NOMO-1 treated with DMSO at 0.1 percent for 48 hours (cell line): Measurements from ENCODE around the gene SENP6.
A peak's percentile ranks its signal among the peaks of the same experiment; 100 is the strongest.
"Not testable (repeated sequence)": the region's sequence is repeated elsewhere in the genome, so short reads cannot be mapped to it uniquely, and the experiment has no call there.

Source experiments
- DNase-seq: peaks from one replicate; lab custom pipeline; 2025; ENCODE audit not compliant: unreplicated experiment; lab: John Stamatoyannopoulos, UW

SENP6 gene

GRCh38 chr6:75605635-75606034 is 4.0 kb downstream of the SENP6 start:
- DNase-seq, result no peak

- DNase-seq, result no peak
These were observed 6.6 kb downstream of the SENP6 start for GRCh38 chr6:75608304-75608703.

- peak; percentile 95 for DNase-seq
These were observed 7.4 kb downstream of the SENP6 start for GRCh38 chr6:75608956-75609533.

DNA sequence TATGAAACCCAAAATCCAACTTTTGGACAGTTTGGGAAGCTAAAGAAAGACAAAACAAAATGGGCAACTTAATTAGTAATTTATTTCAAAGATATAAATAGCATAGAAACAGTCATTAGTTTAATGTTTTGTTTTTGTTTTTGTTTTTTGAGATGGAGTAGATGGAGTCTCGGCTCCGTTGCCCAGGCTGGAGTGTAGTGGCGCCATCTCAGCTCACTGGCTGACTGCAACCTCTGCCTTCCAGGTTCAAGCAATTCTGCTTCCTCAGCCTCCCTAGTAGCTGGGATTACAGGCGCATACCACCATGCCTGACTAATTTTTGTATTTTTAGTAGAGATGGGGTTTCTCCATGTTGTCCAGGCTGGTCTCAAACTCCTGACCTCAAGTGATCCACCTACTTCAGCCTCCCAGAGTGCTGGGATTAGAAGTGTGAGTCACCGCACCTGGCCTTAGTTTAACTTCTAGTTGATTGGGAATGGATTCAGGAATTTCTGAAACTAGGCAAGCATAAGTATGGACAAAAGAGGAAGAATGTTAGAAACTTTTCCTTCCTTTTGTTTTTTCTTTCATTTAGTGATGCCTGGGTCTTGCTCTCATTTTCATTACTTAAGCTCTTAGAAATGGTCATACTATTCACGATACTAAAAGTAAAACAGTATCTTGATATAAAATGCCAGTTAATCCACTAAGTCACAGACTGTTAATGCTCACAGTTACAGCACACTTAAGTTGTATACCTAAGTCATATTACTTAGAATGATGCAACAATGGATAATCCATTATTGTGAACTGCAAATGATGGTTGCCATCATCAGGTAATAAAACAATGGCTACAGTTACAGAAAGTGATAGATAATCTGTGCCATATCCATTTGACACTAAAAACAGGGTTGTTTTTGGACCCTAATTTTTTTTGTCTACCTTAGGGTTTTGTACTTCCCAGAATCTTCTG is 8.2 kb downstream of the SENP6 start:
- DNase-seq, result no peak

DNA sequence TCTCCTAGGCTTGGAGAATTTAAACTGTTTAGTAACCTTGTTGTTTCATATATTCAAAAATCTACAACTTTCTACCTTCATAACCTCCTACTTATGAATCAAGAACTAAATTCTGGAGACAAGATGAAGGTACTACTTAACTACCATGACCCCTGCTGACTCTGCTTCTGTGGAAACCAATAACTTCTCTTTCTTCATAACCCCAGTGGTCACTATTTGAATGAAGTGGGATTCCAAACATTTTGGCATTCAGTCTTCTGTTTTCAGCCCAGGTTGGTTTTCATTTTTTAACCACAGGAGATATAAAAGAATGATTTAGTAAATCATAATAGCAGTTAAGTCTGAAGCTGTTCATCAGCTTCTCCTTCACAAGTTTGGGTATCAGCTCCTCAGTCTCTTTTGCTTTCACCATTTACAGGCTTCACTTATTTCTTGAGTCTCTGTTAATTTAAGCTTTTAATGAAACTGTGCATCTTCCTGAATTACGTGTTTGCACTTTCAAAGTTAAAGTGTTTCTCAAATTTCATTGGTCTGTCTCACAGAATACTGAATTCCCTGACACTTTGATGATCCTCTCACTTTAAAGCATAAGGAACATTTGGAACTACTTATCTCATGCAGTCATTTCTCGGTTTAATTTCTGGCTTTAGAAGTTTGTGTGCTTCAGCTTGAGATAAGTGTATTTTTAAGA is 9.5 kb downstream of the SENP6 start:
- peak; percentile 34 for DNase-seq

- DNase-seq, result peak; percentile 52
These were observed 10.2 kb downstream of the SENP6 start for GRCh38 chr6:75611702-75612375.

DNA sequence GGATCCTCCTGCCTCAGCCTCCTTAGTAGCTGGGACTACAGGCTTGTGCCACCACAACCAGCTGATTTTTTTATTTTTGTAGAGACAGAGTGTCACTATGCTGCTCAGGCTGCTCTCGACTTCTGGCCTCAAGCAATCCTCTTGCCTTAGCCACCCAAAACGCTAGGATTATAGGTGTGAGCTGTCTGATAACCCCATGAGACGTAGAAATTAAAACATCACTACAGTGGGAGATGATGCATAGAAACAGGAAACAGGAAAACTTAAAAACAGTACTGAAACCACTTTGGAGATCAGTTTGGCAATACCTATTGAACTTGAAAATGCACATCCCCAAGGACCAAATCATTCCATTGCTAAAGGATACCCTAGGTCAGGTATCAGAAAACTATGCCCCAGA is 10.8 kb downstream of the SENP6 start:
- peak; percentile 31 for DNase-seq

GRCh38 chr6:75613056-75613501 is 11.4 kb downstream of the SENP6 start:
- DNase-seq, result peak; percentile 55

DNA sequence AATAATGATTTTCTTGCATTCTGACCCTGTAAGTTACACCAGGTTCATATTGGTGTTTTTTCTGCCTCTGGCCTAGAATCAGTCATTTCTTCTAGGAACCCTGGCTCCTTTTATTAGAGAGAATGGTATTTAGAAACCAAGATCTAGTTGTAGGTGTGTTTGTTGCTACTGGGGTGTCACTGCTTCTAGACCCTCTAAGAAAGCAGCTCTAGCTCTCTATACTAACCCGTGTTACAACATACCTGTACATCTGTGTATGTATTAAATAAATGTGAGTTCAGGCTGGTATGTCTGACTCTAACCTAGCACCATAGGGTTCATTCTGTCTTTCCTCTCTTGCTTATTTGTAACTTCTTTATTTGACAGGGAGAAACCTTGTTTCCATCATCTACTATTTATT is 16.8 kb downstream of the SENP6 start:
- DNase-seq, result no peak

- peak; percentile 56 for DNase-seq
These were observed 17.7 kb downstream of the SENP6 start for GRCh38 chr6:75619230-75619899.

DNA sequence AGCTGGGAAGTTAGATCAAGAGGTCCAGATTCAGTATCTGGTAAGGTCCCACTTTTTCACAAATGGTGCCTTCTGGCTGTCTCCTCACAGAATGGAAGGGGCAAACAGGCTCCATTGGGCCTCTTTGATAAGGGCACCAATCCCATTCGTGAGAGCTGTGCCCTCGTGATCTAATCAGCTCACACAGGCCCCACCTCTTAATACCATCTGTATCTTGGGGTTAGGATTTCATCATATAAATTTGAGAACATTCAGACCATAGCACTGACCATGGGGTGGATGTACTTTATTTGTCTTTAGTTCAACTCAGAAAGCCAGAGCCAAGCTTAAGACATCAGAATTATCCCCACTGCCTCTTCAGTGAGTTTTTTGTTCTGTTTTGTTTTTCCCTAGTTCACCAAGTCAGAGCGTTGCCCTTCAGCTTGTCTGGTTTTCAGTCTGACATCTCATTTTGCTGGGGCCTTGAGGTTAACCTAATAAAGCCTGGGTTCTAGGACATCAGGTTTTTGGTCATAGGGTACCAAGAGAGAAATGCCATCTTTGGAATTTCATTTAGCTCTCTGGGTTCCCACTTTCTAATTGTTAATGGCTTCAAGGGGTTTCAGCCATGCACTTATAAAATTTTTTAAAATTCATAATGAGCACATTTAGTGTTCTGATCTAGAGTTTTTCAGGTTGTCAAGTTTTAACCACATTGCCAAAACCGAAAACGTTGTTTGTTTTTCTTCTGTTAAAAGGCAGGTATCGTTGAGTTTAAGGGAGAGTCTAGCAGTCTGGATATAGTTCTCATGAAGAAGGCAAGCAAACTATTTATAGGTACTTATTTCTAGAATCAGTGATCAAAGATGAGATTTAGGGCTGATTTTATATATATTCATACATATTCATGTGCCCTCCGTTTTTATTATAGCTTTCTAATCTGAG is 19.0 kb downstream of the SENP6 start:
- DNase-seq, result peak; percentile 84

- DNase-seq, result no peak
These were observed 20.2 kb downstream of the SENP6 start for GRCh38 chr6:75621846-75622245.

DNA sequence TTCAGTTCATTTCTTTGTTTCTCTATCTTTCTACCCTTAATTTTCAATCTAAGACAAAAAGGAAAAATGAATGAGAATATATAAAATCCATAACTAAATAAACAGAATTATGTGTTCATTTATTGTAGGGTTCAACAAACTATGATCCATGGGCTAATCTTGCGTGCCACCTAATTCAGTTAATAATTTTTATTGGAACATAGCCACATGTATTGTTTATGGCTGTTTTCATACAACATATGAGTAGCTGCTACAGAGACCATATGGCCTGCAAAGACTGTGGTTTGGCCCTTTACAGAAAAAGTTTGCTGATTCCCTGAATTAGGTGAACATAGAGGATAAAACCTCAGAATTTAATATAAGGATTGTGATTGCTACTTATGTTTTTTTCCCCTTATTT is 21.8 kb downstream of the SENP6 start:
- peak; percentile 26 for DNase-seq

GRCh38 chr6:75624335-75624734 is 22.7 kb downstream of the SENP6 start:
- no peak for DNase-seq

GRCh38 chr6:75624988-75625387 is 23.3 kb downstream of the SENP6 start:
- peak; percentile 61 for DNase-seq

- no peak for DNase-seq
These were observed 24.9 kb downstream of the SENP6 start for GRCh38 chr6:75626561-75626960.

DNA sequence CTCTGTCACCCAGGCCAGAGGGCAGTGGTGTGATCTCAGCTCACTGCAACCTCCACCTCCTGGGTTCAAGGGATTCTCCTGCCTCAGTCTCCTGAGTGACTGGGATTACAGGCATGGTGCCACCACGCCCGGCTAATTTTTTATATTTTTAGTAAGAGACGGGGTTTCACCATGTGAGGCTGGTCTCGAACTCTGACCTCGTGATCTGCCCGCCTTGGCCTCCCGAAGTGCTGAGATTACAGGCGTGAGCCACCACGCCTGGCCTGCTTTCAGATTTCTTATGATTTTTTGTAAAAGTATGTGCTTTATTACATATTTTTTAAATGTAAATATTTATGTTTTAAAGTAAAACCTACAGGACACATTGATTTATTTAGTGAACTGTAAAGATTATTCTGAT is 26.0 kb downstream of the SENP6 start:
- not testable (repeated sequence) for DNase-seq

DNA sequence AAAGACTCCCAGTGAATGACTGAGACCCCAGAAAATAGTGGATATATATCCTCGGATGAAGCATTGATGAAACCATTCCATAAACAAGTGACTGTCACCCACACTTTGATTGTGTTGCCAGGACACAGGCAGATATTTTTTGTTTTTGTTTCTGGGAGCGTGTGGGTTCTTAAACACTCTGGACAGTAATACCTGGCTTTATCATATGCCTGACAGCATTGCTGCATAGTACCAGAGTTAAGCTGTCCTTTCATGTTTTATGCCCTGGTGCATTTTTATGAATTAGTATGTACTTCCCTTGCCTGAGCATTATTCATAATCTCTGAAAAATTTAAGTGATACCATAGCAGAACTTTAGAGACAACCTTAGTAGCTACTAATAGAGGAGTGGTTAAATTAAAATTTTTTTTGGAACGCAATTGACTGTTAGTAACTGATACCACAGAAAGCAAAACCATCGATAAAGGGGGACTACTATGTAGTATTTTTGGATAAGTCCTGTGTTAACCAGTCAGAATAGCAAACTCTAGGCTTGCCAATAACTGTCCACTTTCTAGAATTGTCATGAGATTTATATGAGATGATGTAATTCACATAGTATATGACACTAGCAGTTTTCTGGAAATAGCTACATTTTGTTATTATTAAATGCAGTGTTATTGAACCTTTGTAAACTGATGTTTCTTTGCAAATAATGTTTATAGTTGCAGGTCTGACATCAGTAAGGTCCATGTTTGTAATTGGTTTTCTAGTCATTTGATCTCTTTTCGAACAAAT is 30.4 kb downstream of the SENP6 start:
- peak; percentile 19 for DNase-seq

GRCh38 chr6:75633045-75633444 is 31.4 kb downstream of the SENP6 start:
- no peak for DNase-seq
